Hepatocyte (in vitro differentiated cells): Measurements from ENCODE around the gene TRIM72. TPM values are rescaled to one million over a fixed set of nuclear protein-coding genes. Genes with fewer than 3 reads are reported as not detected.

Experiments
- DNase-seq: peaks from one replicate; pipeline ENCODE4 v3.0.0-alpha.2; 2016; ENCODE audit warnings: low spot score
- H2AFZ ChIP-seq: fragments of 200-600 bp; sonication (generic); 2 replicates; pipeline ENCODE4 v1.6.0; 2016; ENCODE audit warnings: antibody characterized with exemption, mild to moderate bottlenecking
- H3K27ac ChIP-seq: fragments of 200-600 bp; sonication (generic); 2 replicates; pipeline ENCODE4 v1.5.1; 2016; ENCODE audit warnings: mild to moderate bottlenecking
- H3K27me3 ChIP-seq: fragments of 200-600 bp; sonication (generic); 2 replicates; pipeline ENCODE4 v1.6.1; 2016
- H3K36me3 ChIP-seq: fragments of 200-600 bp; sonication (generic); replicated peaks from 2 replicates; pipeline ENCODE4 v1.5.1; 2016; ENCODE audit warnings: low read depth; ENCODE audit not compliant: insufficient read depth
- H3K4me1 ChIP-seq: fragments of 200-600 bp; sonication (generic); 2 replicates; pipeline ENCODE4 v1.5.1; 2016; ENCODE audit warnings: mild to moderate bottlenecking, moderate library complexity; ENCODE audit not compliant: insufficient read depth
- H3K4me2 ChIP-seq: fragments of 200-600 bp; sonication (generic); 2 replicates; pipeline ENCODE4 v1.6.0; 2016
- H3K4me3 ChIP-seq: fragments of 200-600 bp; sonication (generic); 2 replicates; pipeline ENCODE4 v1.5.1; 2016; ENCODE audit warnings: mild to moderate bottlenecking
- H3K79me2 ChIP-seq: fragments of 200-600 bp; sonication (generic); 2 replicates; pipeline ENCODE4 v1.6.0; 2017; ENCODE audit warnings: mild to moderate bottlenecking
- H3K9me2 ChIP-seq: fragments of 200-600 bp; sonication (generic); replicated peaks from 2 replicates; pipeline ENCODE4 v1.6.0; 2017; ENCODE audit warnings: mild to moderate bottlenecking; ENCODE audit not compliant: insufficient read depth
- H3K9me3 ChIP-seq: fragments of 200-600 bp; sonication (generic); 2 replicates; pipeline ENCODE4 v1.5.1; 2016; ENCODE audit warnings: low read depth, mild to moderate bottlenecking
- H4K20me1 ChIP-seq: fragments of 200-600 bp; sonication (generic); 2 replicates; pipeline ENCODE4 v1.6.0; 2016; ENCODE audit warnings: mild to moderate bottlenecking; ENCODE audit not compliant: insufficient read depth, poor library complexity, severe bottlenecking
- EZH2 ChIP-seq: fragments of 200-600 bp; sonication (generic); IDR thresholded peaks from 2 replicates; pipeline ENCODE4 v1.6.1; 2016; ENCODE audit warnings: antibody characterized with exemption, mild to moderate bottlenecking, borderline replicate concordance
- EZH2phosphoT487 ChIP-seq: fragments of 200-600 bp; sonication (generic); IDR thresholded peaks from one replicate; pipeline ENCODE4 v1.6.1; 2018; ENCODE audit warnings: antibody characterized with exemption, mild to moderate bottlenecking, low read depth, moderate library complexity; ENCODE audit not compliant: unreplicated experiment, severe bottlenecking
- WGBS: methylation state at CpG from one replicate; pipeline ENCODE4 v1.1.6; 2016; ENCODE audit warnings: low lambda C conversion rate; ENCODE audit errors: missing lambda C conversion rate; 5-methylcytosine and 5-hydroxymethylcytosine counted together
- polyA plus RNA-seq: library from polyadenylated mRNA; unstranded; fragments of >200 nt; fragmentation: Nextera tagmentation; extraction: Ambion mirVana; gene quantifications from 2 replicates; pipeline ENCODE4 v1.2.1, GENCODE V29; 2016
- total RNA-seq: library from RNA; depleted of rRNA; stranded (reverse); fragments of >200 nt; gene quantifications from 2 replicates; pipeline ENCODE4 v1.2.3, GENCODE V29; 2014
- TF ChIP-seq, protein P1 (sequence below): fragments of 200-600 bp; sonication (generic); IDR thresholded peaks from 2 replicates; pipeline ENCODE4 v1.5.1; 2016; ENCODE audit warnings: antibody characterized with exemption, mild to moderate bottlenecking; ENCODE audit not compliant: poor library complexity

Gene TRIM72
- total and polyA plus RNA-seq, 2 experiments from 2014 or later, result not detected

DNA sequence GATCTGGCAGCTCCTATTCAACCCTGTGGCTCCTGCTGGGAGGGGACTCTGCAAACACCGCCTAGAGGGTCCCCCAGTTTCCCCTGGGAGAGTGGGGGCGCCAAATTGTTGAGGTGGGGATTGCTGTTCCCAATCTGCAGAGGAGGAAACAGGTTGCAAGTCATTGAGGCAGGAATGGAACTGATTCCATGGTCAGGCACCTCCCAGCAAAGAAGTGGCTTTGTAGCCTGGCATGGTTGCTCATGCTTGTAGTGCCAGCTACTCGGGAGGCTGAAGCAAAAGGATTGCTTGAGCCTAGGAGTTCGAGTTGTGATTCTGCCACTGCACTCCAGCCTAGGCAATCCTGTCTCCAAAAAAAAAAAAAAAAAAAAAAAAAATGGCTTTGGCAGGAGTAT is 3.2 kb downstream of the TRIM72 start:
- Histone ChIP-seq H2AFZ (no peak overlapping the region), H3K9me2 (no peaks in the 10 kb centered on the region), H3K4me3 (no peak overlapping the region), H4K20me1 (no peaks in the 10 kb centered on the region), H3K36me3 (no peaks in the 10 kb centered on the region), H3K4me2 (no peak overlapping the region), H3K4me1 (peaks cover 27% of the 10 kb centered on the region), H3K27ac (no peak overlapping the region), H3K79me2 (no peaks in the 10 kb centered on the region), H3K27me3 (peaks cover 65% of the 10 kb centered on the region), H3K9me3 (no peaks in the 10 kb centered on the region)
- WGBS, result 38% methylated on average over 4 of the region's 4 CpGs
- no peak for DNase-seq
- TF ChIP-seq, protein P1, sequence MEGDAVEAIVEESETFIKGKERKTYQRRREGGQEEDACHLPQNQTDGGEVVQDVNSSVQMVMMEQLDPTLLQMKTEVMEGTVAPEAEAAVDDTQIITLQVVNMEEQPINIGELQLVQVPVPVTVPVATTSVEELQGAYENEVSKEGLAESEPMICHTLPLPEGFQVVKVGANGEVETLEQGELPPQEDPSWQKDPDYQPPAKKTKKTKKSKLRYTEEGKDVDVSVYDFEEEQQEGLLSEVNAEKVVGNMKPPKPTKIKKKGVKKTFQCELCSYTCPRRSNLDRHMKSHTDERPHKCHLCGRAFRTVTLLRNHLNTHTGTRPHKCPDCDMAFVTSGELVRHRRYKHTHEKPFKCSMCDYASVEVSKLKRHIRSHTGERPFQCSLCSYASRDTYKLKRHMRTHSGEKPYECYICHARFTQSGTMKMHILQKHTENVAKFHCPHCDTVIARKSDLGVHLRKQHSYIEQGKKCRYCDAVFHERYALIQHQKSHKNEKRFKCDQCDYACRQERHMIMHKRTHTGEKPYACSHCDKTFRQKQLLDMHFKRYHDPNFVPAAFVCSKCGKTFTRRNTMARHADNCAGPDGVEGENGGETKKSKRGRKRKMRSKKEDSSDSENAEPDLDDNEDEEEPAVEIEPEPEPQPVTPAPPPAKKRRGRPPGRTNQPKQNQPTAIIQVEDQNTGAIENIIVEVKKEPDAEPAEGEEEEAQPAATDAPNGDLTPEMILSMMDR, result no peak
- no peak for TF ChIP-seq EZH2
- TF ChIP-seq EZH2phosphoT487, result no peak

DNA sequence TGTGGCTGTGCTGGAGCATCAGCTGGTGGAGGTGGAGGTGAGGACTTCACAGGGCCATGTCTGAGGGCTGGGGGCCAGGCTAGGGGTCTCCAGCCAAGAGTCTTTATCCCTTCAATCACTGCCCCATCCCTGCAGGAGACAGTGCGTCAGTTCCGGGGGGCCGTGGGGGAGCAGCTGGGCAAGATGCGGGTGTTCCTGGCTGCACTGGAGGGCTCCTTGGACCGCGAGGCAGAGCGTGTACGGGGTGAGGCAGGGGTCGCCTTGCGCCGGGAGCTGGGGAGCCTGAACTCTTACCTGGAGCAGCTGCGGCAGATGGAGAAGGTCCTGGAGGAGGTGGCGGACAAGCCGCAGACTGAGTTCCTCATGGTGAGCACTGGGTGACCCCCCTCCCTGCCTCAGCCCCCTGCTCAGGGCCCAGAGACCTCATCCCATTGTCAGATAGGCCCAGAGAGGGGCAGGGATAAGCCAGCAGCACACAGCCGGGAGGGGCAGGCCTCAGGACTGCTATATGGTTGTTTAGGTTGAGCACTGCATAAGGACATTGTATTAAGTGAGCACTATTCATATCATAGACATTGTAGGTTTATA is 5.3 kb downstream of the TRIM72 start:
- H3K9me3 ChIP-seq, result no peaks in the 10 kb centered on the region
- H3K36me3 ChIP-seq, result no peaks in the 10 kb centered on the region
- H3K4me3 ChIP-seq, result no peak overlapping the region
- 94% methylated on average over 15 of the region's 15 CpGs for WGBS
- H4K20me1 ChIP-seq, result no peaks in the 10 kb centered on the region
- H2AFZ ChIP-seq, result no peak overlapping the region
- no peaks in the 10 kb centered on the region for H3K9me2 ChIP-seq
- TF ChIP-seq EZH2 (no peak), EZH2phosphoT487 (no peak)
- TF ChIP-seq, protein P1, result no peak
- H3K27ac ChIP-seq, result no peak overlapping the region
- no peak for DNase-seq
- H3K4me2 ChIP-seq, result no peak overlapping the region
- peaks cover 27% of the 10 kb centered on the region for H3K4me1 ChIP-seq
- H3K27me3 ChIP-seq, result peaks cover 51% of the 10 kb centered on the region
- no peaks in the 10 kb centered on the region for H3K79me2 ChIP-seq

DNA sequence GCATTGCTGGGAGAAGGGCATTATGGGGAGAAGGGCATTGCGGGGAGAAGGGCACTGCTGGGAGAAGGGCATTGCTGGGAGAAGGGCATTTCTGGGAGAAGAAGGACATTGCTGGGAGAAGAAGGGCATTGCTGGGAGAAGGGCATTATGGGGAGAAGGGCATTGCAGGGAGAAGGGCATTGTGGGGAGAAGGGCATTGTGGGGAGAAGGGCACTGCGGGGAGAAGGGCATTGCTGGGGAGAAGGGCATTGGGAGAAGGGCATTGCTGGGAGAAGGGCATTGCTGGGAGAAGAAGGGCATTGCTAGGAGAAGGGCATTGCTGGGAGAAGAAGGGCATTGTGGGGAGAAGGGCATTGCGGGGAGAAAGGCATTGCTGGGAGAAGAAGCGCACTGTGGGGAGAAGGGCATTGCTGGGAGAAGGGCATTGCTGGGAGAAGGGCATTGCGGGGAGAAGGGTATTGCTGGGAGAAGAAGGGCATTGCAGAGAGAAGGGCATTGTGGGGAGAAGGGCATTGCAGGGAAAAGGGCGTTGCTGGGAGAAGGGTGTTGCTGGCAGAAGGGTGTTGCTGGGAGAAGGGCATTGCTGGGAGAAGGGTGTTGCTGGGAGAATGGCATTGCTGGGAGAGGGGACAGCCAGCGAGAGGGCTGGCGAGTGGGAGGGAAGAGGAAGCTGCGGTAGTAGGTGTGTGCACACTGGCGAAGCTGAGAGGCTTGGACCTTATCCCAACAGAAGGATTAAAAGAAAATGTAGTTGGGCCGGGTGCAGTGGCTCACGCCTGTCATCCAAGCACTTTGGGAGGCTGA is 7.6 kb downstream of the TRIM72 start:
- Histone ChIP-seq H4K20me1 (no peaks in the 10 kb centered on the region), H2AFZ (no peak overlapping the region), H3K4me2 (no peak overlapping the region), H3K27ac (no peak overlapping the region), H3K36me3 (no peaks in the 10 kb centered on the region), H3K4me1 (peaks cover 5% of the 10 kb centered on the region), H3K79me2 (no peaks in the 10 kb centered on the region), H3K4me3 (no peak overlapping the region), H3K9me3 (no peaks in the 10 kb centered on the region), H3K27me3 (peaks cover 30% of the 10 kb centered on the region), H3K9me2 (no peaks in the 10 kb centered on the region)
- 79% methylated on average over 9 of the region's 12 CpGs for whole genome bisulfite sequencing
- no peak for DNase-seq
- TF ChIP-seq, protein P1, result no peak
- TF ChIP-seq EZH2phosphoT487 (no peak), EZH2 (no peak)
